Osteoblast (primary cell): Measurements from ENCODE around the gene ENDOV. TPM values are rescaled to one million over a fixed set of nuclear protein-coding genes. Genes with fewer than 3 reads are reported as not detected.

Source experiments
- DNase-seq: peaks from one replicate; pipeline ENCODE4 v3.0.0; 2011; ENCODE audit warnings: low spot score, mixed read lengths; ENCODE audit not compliant: insufficient read length; ENCODE audit errors: missing footprints
- H2AFZ ChIP-seq: 2 replicates; pipeline ENCODE4 v1.6.0; 2011; ENCODE audit warnings: mild to moderate bottlenecking, low read length
- H3K27ac ChIP-seq: 2 replicates; pipeline ENCODE4 v1.5.1; 2011; ENCODE audit warnings: mild to moderate bottlenecking, low read depth, low read length, moderate library complexity
- H3K27me3 ChIP-seq: 2 replicates; pipeline ENCODE4 v1.6.0; 2012; ENCODE audit warnings: mild to moderate bottlenecking, control low read depth, inconsistent platforms, low read length, moderate library complexity; ENCODE audit not compliant: insufficient read depth
- H3K36me3 ChIP-seq: 2 replicates; pipeline ENCODE4 v1.5.1; 2011; ENCODE audit warnings: mild to moderate bottlenecking, low read length, control low read depth, moderate library complexity; ENCODE audit not compliant: insufficient read depth
- H3K4me1 ChIP-seq: 2 replicates; pipeline ENCODE4 v1.5.1; 2011; ENCODE audit warnings: mild to moderate bottlenecking, low read length, control low read depth, moderate library complexity; ENCODE audit not compliant: insufficient read depth
- H3K4me2 ChIP-seq: 2 replicates; pipeline ENCODE4 v1.6.0; 2011; ENCODE audit warnings: mild to moderate bottlenecking, low read length; ENCODE audit not compliant: insufficient read depth
- H3K4me3 ChIP-seq: fragments of 200-600 bp; sonication (generic); 3 replicates; pipeline ENCODE4 v1.5.1; 2012; ENCODE audit warnings: mild to moderate bottlenecking, low read length, inconsistent platforms; ENCODE audit not compliant: insufficient read depth
- H3K79me2 ChIP-seq: 2 replicates; pipeline ENCODE4 v1.6.0; 2012; ENCODE audit warnings: mild to moderate bottlenecking, low read length, control low read depth, inconsistent platforms; ENCODE audit not compliant: insufficient read depth
- H3K9me3 ChIP-seq: 2 replicates; pipeline ENCODE4 v1.5.1; 2011; ENCODE audit warnings: low read depth, low read length, control low read depth
- H4K20me1 ChIP-seq: 2 replicates; pipeline ENCODE4 v1.6.0; 2012; ENCODE audit warnings: mild to moderate bottlenecking, low read length, control low read depth; ENCODE audit not compliant: insufficient read depth
- CTCF ChIP-seq: IDR thresholded peaks from 2 replicates; pipeline ENCODE4 v1.5.1; 2011; ENCODE audit warnings: mild to moderate bottlenecking, low read depth, low read length, moderate library complexity; ENCODE audit errors: extremely low read depth
- total RNA-seq: library from RNA; depleted of rRNA; stranded (reverse); fragments of >200 nt; gene quantifications from 2 replicates; pipeline ENCODE4 v1.2.3, GENCODE V29; 2012

ENDOV gene
- total RNA-seq, 1 donor: 19.5 TPM

DNA sequence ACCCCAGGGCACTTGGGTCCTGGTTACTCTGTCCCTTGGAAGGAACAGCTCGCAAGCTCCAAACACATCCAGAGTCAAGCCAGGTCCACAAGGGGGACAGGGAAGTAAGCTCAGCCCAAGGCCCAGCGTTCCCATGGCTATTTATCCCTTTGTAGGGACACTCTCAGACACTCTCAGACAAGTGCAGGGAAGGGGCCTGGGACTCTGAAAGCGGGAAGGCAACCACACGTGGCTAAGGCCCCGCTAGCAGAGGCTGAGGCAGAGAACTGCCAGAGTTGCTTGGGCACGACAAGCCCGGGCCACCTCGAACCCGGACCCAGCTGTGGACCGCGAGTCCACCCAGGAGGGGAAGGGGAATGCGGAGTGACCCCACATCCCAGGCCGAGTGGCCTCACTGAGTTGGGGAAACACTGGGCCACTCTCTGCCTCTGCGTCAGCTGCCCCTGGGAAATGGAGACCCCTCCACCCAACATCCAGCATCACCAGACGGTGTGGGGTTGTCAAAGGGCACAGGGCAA lies 51.3 kb downstream of the ENDOV start:
- peaks cover 51% of the 10 kb centered on the region for H3K27me3 ChIP-seq
- no peak overlapping the region for H3K4me2 ChIP-seq
- H3K36me3 ChIP-seq: no peaks in the 10 kb centered on the region
- no peak overlapping the region for H3K4me3 ChIP-seq
- no peak overlapping the region for H2AFZ ChIP-seq
- no peak overlapping the region for H3K27ac ChIP-seq
- no peak for TF ChIP-seq CTCF
- no peaks in the 10 kb centered on the region for H4K20me1 ChIP-seq
- DNase-seq: peak; percentile 77
- no peaks in the 10 kb centered on the region for H3K4me1 ChIP-seq
- H3K79me2 ChIP-seq: no peaks in the 10 kb centered on the region
- no peaks in the 10 kb centered on the region for H3K9me3 ChIP-seq

DNA sequence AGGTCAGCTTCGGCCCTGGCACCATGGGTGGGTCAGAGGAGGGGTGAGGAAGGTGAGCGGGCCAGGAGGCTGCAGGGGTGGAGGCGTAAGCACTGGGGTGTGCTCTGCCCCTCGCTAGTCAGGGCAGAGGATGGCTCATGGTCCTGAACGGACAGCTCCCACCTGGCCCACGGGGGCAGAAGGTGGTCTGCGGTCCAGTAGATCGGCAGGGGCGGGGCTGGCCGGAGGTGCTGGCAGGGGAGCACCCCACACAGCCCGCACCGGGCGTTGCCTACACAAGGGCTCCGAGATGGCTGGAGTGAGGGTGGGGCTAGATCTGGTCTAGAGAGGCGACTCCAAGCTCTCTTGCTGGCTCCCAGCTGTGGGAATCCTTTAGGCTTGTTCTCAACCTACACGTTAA lies 53.3 kb downstream of the ENDOV start:
- no peak overlapping the region for H2AFZ ChIP-seq
- H4K20me1 ChIP-seq: no peaks in the 10 kb centered on the region
- no peak overlapping the region for H3K4me2 ChIP-seq
- DNase-seq: no peak
- no peak overlapping the region for H3K27ac ChIP-seq
- H3K79me2 ChIP-seq: no peaks in the 10 kb centered on the region
- H3K27me3 ChIP-seq: peaks cover 66% of the 10 kb centered on the region
- H3K9me3 ChIP-seq: no peaks in the 10 kb centered on the region
- TF ChIP-seq CTCF: no peak
- no peak overlapping the region for H3K4me3 ChIP-seq
- H3K36me3 ChIP-seq: no peaks in the 10 kb centered on the region
- H3K4me1 ChIP-seq: no peaks in the 10 kb centered on the region

GRCh38 chr17:80468781-80469493 lies 54.0 kb downstream of the ENDOV start:
- no peaks in the 10 kb centered on the region for H3K9me3 ChIP-seq
- no peaks in the 10 kb centered on the region for H3K79me2 ChIP-seq
- no peak overlapping the region for H3K27ac ChIP-seq
- no peak for DNase-seq
- H3K4me2 ChIP-seq: no peak overlapping the region
- no peaks in the 10 kb centered on the region for H3K36me3 ChIP-seq
- no peak overlapping the region for H2AFZ ChIP-seq
- no peak for TF ChIP-seq CTCF
- H3K4me1 ChIP-seq: no peaks in the 10 kb centered on the region
- no peaks in the 10 kb centered on the region for H4K20me1 ChIP-seq
- no peak overlapping the region for H3K4me3 ChIP-seq
- H3K27me3 ChIP-seq: peaks cover 73% of the 10 kb centered on the region

DNA sequence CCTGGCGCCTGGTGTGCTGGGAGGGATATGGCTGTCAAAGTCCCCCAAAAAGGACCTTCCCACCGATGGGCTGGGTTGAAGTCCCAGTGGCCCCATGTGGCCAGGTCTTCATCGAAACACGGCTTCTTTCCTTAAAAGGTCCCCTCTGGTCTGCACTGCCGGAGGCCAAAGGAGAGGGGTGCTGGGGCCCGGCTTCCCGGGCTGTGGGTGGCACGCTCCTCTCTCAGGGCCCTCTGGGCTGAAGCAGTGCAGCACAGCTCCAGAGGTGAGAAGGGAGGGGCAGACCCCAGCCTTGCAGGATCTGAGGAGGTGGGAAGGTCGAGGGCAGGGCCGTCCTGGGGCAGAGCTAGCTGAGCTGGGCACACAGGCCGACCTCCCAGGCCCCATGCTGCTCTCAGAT lies 54.7 kb downstream of the ENDOV start:
- no peaks in the 10 kb centered on the region for H3K4me1 ChIP-seq
- H3K27me3 ChIP-seq: peaks cover 80% of the 10 kb centered on the region
- H3K4me2 ChIP-seq: no peak overlapping the region
- H3K27ac ChIP-seq: no peak overlapping the region
- TF ChIP-seq CTCF: no peak
- H3K36me3 ChIP-seq: no peaks in the 10 kb centered on the region
- H3K4me3 ChIP-seq: no peak overlapping the region
- H3K9me3 ChIP-seq: no peaks in the 10 kb centered on the region
- no peak overlapping the region for H2AFZ ChIP-seq
- H3K79me2 ChIP-seq: no peaks in the 10 kb centered on the region
- H4K20me1 ChIP-seq: no peaks in the 10 kb centered on the region
- no peak for DNase-seq
